ENCODE results near the gene FOLR1.

Gene FOLR1

DNA sequence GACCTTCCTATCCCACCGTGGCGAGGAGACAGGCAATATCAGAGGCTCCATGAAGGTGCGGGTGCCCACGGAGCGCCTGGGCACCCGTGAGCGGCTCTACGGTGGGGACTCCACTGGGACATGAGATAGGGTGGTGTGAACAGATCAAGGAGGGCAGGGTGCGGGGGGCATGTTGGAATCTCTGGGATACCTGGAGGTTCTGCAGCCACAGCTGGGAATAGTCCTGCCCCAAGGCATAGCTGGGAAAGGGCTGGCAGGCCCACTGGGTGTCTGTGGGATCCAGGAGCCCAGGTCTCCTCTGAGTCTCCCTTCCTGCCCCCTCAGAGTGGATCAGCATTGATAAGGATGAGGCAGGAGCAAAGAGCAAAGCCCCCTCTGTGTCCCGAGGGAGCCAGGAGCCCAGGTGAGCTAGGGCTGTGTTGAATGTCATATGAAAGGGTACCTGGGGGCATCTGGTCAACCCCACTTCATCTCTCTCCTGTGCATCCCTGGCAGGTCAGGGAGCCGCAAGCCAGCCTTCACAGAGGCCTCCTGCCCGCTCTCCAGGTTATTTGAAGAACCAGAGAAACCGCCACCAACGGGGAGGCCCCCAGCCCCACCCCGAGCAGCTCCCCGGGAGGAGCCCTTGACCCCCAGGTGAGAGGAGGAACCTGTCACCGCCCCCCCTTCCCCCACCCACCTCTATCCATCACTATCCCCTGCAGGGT, 43.6 kb downstream of the FOLR1 start:
- no peak for DNase-seq (ENCODE audit: low read depth in 2 of 2)

DNA sequence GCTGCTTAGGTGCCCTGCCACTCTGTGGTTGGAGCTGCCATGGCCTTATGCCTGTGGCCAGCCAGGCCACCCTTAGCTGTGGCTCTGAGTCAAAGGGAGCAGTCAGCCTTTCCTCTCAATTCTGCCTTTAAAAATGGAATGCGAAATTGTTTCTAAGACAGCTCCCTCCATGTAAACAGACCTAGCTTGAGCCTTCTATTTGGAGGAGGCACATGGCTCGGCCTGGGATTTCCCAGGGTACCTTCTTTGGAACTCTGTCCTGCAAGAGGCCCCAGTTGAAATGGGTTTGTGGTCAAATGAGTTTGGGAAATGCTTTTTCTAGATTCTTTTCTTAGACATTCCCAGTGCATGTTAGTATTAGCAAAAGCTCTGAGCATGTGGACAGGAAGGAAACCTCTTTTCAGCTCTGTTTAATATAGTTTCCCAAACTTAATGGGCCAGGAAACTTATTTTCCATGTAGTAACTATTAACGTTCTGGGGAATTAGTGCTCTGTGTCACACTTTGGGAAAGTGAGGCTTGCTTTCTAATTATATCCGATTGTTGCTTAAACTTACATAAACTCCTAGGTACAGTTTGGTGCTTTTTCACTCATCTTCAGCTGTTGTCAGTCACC, 44.2 kb downstream of the FOLR1 start:
- DNase-seq (ENCODE audit: low read depth in 2 of 2), result no peak

DNA sequence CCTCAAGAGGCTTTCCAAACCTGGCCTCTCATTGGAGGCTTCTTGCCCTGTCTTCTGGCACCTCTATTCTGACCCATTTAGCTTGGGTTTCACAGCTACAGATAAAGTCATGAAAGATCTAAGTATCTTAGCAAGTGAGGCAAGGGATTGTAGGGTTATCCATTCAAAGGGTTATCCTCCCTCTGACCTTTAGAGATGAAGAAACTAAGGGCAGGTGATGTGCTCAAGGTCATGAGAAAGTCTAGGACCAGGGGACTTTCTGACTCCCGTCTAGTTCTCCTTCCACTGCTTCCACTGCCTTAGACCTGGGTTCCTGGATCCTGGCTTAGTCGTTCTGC, 44.8 kb downstream of the FOLR1 start:
- no peak for DNase-seq (ENCODE audit: low read depth in 2 of 2)

DNA sequence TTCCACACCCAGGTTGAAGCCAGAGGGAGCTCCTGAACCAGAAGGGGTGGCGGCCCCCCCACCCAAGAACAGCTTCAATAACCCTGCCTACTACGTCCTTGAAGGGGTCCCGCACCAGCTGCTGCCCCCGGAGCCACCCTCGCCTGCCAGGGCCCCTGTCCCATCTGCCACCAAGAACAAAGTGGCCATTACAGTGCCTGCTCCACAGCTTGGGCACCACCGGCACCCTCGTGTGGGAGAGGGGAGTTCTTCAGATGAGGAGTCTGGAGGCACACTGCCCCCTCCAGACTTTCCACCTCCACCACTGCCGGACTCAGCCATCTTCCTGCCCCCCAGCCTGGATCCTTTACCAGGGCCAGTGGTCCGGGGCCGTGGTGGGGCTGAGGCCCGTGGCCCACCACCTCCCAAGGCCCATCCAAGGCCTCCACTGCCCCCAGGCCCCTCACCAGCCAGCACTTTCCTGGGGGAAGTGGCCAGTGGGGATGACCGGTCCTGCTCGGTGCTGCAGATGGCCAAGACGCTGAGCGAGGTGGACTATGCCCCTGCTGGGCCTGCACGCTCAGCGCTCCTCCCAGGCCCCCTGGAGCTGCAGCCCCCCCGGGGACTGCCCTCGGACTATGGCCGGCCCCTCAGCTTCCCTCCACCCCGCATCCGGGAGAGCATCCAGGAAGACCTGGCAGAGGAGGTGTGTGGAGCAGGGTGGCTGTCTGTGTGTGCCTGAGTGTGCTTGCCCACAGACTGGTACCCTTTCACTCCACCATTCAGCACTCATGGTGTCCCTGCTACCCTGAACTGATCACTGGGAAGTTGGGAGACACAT, 45.4 kb downstream of the FOLR1 start:
- no peak for DNase-seq (ENCODE audit: low read depth in 2 of 2)

DNA sequence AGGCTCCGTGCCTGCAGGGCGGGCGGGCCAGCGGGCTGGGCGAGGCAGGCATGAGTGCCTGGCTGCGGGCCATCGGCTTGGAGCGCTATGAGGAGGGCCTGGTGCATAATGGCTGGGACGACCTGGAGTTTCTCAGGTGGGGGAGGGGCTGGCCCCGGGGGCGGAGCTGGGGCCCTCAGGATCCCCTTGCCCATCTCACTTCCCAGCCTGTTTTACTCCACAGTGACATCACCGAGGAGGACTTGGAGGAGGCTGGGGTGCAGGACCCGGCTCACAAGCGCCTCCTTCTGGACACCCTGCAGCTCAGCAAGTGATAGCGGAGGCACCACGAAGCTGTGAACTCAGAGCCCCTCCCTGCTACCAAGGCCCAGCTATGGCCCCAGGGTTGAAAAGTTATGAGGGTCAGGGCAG, 46.1 kb downstream of the FOLR1 start:
- DNase-seq (ENCODE audit: low read depth in 2 of 2), result no peak

DNA sequence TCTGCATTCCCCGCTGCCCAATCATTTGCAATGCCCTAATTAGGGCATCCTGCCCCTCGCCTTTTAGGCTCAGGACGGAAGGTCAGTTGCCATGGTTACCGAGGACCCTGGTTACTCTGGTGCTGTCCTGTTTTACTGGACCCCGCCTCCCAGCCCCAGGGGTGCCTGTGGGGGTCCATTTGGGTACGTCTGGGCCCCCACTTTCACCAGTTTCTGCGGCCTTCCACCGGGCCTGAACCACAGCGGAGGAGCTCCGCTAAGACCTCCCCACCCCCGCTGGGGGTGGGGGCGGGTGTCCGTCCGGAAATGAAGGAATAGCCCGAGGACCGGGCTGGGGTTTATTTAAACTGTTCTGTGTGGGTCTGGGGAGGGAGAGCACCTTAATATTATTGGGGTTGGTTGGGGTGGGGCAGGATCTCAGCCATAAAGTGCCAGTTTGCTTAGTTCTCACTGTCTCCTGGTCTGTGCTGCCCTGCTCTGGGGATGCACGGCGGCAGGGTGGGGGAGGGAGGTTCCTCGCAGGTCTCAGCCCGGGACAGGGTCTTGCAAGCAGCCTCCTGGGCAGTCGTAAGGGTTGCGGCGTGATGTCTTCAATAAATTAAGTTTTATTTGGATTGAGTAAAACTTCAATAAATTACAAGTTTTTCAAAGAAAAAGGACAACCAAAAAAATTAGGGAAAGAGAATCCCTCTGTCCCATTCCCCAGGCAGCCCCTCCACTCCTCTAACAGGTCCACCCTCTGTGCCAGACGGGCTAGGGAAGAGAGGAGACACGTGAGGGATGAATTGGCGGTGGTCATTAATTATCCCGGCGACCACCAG, 46.8 kb downstream of the FOLR1 start:
- DNase-seq (ENCODE audit: low read depth in 2 of 2), result no peak

DNA sequence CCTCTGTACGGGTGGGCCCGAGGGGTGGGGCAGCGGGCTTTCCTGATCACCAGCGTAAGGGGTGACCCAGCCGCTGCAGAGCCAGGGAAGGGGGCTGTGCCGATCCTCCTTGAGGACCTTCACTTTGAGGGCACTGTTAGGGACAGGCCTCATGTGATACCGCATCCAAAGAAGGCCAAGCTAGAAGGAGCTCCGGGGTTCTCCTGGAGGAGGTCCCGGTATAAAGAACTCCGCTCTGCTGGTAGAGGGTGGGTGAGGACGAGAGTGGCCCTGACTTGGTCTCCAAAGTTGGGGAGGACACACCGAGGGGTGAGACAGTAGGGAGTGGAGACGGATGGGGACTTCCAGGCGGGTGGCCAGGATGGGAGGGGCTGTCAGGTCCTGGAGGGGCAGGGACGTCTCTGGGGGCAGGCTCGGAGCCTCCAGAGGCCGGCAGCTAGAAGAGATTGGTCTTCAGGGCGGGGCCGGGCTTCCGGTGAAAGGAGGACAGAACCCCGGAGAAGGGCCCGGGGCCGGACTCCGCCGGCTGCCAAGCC, 47.4 kb downstream of the FOLR1 start:
- DNase-seq (ENCODE audit: low read depth in 2 of 2), result no peak

DNA sequence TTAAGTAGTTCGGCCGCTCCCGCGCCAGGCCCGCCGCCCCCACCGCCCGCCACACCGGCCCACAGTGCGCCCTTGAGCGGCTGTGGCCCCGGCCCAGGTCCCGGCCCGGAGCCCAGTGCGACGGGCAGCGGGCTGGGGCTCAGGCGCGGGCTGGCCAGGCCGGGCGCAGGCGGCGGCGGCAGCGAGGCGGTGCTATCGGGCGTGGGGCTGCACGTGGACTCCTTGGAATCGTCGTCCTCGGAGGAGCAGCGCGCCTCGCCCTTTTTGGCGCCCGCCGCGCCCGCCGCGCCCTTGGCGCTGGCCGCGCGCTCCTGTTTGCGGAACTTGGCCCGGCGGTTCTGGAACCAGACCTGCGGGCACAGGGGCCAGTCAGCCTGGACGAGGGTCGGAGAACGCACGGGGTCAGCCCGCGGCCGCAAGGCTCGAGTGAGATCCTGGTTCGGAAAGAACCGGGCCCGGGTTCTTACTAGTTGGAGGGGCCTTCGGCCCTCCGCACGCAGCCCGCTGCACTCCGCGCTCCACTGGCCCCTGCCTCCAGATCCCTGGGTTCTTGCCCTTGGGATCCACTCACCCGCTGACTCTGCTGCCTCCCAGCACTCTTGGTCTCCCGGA, 48.0 kb downstream of the FOLR1 start:
- no peak for DNase-seq (ENCODE audit: low read depth in 2 of 2)

DNA sequence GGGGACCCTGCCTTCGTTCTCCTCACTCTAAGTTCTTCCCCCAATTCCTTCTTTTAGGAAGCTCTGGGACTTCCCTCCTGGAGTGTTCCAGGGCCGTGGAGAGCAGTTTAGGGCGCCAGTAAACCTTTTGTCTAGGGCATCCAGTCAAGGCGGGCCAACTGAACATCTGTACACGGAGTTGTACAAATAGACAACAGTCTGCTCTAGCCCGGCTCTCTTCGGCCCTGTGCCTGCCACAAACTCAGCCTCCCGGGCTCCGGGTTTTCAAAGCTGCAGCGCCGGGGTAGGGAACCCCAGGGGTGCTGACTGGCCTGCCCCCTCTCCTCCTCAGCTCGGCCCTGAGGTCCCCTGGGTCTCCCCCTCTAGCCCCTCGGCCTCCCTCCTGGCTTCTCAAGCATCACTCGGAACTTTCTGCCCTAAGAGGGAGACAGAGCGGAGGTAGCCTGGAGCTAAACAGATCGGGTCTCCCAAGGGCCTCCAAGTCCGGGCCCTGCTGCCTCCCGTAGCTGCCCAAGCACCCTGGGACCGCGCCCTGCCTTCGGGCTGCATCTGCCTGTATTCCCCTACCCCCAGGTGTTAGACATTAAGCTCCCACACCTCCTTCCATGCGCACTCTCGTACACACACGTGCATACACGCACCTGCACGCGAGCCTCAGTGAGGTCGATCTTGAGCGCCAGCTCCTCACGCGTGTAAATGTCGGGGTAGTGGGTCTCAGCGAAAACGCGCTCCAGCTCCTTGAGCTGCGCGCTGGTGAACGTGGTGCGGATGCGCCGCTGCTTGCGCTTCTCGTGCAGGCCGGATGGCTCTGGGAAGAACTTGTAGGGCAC, 48.7 kb downstream of the FOLR1 start:
- no peak for DNase-seq (ENCODE audit: low read depth in 2 of 2)

DNA sequence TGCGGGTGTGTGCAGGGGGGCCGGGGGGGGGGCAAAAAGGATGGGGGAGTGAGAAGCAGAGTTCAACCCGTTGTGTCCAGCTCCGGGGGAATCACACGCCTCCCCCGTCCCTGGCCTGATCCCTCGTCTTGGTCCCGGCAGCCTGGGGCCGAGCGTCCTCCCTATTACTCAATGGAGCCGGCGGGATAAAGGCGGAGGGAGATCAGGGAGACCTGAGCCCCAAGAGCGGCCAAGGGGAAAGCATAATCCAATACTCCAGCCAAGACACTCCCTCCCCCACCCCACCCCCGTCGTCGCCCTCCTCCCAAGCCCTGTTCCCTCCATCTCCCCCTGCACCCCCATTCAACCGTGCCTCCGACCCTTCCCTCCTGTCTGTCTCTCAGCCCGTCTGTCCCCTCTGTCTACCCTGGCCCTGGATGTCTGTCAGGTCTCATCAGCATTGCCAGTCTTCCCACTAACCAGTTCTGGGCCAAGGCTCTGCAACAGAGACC, 49.4 kb downstream of the FOLR1 start:
- DNase-seq (ENCODE audit: low read depth in 2 of 2), result no peak

DNA sequence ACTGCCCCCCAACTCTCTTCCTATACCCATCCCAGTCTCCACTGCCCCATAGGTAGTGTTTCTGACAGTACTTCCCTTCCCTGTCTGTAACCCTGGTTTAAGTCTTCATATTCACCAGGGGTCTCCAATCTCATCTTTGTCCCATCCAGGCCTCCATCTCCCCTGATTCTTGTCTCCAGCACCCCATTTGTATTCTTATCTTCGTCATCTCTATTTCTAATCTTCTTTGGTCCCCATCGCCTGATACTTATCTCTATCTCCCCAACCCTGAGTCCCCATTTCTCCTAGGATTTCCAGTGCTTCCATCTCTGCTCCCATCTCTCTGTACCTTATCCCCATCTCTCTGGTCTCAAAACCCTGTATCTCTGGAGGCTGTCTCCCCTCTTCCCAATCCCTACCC, 50.2 kb downstream of the FOLR1 start:
- no peak for DNase-seq (ENCODE audit: low read depth in 2 of 2)

DNA sequence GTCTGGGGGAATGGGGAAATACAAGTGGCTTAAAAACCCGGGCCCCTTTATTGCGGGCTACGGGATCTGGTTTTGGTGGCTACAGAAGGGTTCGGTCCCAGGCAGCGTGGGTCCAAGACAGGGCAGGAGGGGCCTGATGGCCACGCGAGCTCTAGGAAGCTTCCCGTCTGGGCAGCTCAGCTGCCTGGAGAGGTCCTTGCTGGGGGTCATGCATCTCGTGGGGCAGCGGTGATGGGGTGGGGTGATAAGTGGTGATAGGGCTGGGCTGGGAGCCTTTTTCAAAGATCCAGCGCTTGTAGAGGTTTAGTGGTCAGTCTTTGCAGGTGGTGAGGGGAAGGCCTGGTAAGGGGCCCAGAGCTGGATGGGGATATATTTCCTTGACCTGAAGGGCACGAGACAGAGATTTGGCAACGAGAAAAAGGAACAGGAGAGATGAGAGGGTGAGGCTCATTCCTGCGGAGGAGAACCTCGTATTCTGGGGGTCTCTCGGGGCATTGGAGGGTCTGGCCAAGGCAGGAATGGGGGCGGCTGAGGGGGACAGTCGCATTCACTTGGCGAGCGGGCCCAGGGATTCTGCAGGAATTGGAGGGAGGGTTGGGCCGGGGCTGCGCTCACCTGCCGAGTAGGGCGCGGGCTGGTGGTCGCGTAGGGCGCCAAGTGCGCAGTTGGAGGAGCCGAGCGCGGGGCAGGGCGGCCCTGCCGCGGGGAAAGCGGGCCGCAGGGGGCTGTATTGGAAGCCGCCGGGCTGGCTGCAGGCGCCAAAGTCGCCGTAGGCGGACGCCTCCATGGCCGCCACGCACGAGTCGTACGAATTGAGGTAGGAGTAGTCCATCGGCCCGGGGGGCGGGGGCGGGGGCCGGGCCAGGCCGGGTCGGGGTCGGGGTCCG, 51.5 kb downstream of the FOLR1 start:
- no peak for DNase-seq (ENCODE audit: low read depth in 2 of 2)

DNA sequence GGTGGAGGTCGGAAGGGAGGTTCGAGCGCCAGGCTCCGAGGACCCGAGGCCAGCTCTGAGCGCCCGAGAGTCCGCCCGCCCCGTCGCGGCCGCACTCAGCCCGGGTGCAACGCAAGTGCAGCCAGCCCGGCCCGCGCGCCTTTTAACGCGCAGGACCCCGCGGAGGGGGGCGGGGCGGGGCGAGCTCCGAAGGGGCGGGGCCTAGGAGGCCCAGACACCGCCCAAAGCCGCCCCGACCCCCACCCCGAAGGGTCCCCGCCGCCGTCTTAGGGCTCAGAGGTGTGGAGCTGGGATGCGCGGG, 52.1 kb downstream of the FOLR1 start, which contains the start of gene PHOX2A:
PHOX2A (minus strand) TSS at position 117 of the 301 bp plus-strand sequence. CDS start 172 bp downstream, outside the sequence.
- DNase-seq (ENCODE audit: low read depth in 2 of 2), result no peak

DNA sequence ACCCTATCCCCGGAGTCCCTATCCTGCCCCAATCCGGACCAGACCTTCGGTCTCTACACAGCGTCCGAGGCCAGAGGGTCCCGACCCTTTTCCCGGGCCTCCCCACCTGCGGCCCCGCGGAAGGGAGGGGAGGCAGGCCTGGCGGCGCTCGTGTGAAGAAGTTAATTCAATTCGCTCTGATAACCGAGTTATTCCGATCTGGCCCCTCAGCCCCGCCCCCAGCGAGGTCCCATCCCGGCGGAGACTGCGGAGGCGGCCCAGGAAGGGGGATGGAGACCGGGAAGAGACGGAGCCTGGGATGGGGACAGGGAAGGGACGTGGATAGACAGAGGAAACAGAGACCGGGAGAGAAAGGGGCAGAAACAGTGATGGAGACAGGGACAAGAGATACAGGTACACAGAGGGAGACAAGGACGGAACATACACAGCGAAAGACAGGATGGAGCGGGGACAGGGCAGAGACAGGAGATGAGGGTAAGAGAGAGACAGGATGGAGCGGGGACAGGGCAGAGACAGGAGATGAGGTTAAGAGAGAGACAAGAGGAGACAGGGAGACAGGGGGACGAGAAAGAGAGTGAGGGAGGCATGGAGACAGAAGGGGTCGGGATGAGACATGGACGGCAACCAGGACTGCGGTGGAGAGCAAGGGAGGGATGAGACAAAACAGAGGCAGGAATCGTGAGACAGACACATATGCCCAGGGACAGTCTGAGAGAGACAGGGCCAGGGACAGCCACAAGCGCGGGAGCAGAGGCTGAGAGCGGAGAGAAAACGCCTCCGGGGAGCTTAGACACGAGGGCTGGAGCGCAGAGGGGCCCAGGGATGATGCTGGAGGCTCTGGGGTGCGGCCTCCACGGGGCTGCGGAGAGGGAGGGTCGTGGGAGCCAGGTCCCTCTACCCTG, 52.7 kb downstream of the FOLR1 start:
- DNase-seq (ENCODE audit: low read depth in 2 of 2), result no peak

DNA sequence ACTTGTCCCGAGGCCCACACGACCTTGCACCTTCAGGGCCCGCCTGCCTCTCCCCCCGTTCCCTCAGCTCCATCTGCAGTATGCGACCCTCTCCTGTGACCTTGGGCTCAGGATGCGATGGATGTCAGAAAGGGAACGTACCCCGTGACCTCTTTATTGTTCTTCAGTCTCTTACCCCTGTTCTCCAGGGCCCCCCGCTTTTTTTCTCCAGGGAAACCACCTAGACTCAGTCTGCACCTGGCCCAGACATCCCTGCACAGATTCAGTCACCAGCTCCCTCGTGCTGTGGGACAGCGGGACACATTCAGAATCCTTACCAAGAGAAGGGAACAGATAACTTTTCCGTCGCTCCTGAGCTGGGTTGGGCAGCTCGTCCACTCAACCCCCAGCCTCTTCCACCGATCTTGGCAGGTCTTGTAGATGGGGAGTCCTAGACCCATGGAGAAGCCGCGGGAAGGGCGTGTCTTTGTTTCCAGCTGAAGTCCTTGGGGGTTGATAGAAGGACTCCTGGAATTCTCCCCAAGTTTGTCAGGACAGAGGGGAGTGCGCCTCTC, 53.4 kb downstream of the FOLR1 start:
- no peak for DNase-seq (ENCODE audit: low read depth in 2 of 2)

Data from stimulated activated CD8-positive, alpha-beta memory T cell treated with anti-CD3 and anti-CD28 coated beads, Interleukin-7, amount 100 ng/mL, for 1 hour (primary cell).